ENCODE results near the gene MITF. TPM values are rescaled to one million over a fixed set of nuclear protein-coding genes. Genes with fewer than 3 reads are reported as not detected.

The MITF gene
- total and polyA plus RNA-seq, 2 donors (not counting 1 experiment from before 2014, with no cell fraction given): 0.10 TPM; not detected in 1

DNA sequence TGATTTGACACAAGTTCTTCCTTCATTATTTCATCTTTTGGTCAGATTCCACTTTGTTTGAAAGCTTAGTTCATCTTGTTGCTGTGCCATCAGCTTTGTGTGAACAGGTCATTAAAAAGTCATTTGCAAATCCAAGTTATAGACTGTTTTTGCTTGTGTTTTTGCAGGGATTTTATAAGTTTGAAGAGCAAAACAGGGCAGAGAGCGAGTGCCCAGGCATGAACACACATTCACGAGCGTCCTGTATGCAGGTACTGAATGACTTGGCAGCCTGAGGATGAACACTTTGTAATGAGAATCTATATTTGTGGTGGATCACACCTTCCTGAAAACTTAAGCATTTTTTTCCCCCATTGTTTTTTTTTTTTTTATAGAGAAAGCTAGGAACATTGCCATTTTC, 199.7 kb downstream of the MITF start:
- Histone ChIP-seq H3K9ac (ENCODE audit: low read length) (no peak overlapping the region), H3K4me1 (ENCODE audit: control insufficient read depth in 2 of 2, insufficient read depth in 2 of 2, low read length in 2 of 2) (no peaks in the 10 kb centered on the region), H3K27me3 (replicated peaks in 1 of 4; ENCODE audit: control extremely low read depth in 1 of 4, control insufficient read depth in 3 of 4, insufficient read depth in 4 of 4, low read length in 3 of 4) (no peaks in the 10 kb centered on the region), H3K4me2 (replicated peaks; ENCODE audit: low read depth, low read length, poor library complexity, severe bottlenecking) (no peak overlapping the region), H3K36me3 (replicated peaks in 1 of 2; ENCODE audit: control extremely low read depth in 1 of 2, control insufficient read depth in 1 of 2, extremely low read depth in 1 of 2, insufficient read depth in 2 of 2, low read length in 1 of 2) (no peaks in the 10 kb centered on the region), H2AFZ (ENCODE audit: insufficient read depth, low read depth, low read length, poor library complexity, severe bottlenecking) (no peak overlapping the region), H3K4me3 (ENCODE audit: control extremely low read depth in 1 of 5, extremely low read depth in 1 of 5, insufficient read depth in 1 of 5, low read depth in 2 of 5, low read length in 4 of 5) (no peak overlapping the region), H3K27ac (ENCODE audit: low read length in 2 of 2) (no peak overlapping the region), H3K9me3 (ENCODE audit: control extremely low read depth in 1 of 3, control insufficient read depth in 2 of 3, insufficient read depth in 1 of 3, low read length in 2 of 3) (no peaks in the 10 kb centered on the region), H3K79me2 (ENCODE audit: control insufficient read depth, insufficient read depth, low read length) (no peaks in the 10 kb centered on the region), H4K20me1 (ENCODE audit: control insufficient read depth, insufficient read depth, low read length, poor library complexity, severe bottlenecking) (no peaks in the 10 kb centered on the region)
- POLR2A ChIA-PET: no interaction called here
- H3K27me3 Mint-ChIP-seq: no peaks in the 10 kb centered on the region
- no peak for DNase-seq
- no peak overlapping the region for H3K4me3 Mint-ChIP-seq
- TF ChIP-seq, protein P1, sequence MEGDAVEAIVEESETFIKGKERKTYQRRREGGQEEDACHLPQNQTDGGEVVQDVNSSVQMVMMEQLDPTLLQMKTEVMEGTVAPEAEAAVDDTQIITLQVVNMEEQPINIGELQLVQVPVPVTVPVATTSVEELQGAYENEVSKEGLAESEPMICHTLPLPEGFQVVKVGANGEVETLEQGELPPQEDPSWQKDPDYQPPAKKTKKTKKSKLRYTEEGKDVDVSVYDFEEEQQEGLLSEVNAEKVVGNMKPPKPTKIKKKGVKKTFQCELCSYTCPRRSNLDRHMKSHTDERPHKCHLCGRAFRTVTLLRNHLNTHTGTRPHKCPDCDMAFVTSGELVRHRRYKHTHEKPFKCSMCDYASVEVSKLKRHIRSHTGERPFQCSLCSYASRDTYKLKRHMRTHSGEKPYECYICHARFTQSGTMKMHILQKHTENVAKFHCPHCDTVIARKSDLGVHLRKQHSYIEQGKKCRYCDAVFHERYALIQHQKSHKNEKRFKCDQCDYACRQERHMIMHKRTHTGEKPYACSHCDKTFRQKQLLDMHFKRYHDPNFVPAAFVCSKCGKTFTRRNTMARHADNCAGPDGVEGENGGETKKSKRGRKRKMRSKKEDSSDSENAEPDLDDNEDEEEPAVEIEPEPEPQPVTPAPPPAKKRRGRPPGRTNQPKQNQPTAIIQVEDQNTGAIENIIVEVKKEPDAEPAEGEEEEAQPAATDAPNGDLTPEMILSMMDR (IDR thresholded peaks at IDR 0.05): no peak
- TF ChIP-seq EZH2 (IDR thresholded peaks at IDR 0.05; ENCODE audit: borderline replicate concordance, insufficient read depth, low read depth, low read length, poor library complexity, severe bottlenecking): no peak
- ATAC-seq (ENCODE audit: low read depth): no peak
- no peaks in the 10 kb centered on the region for H3K9me3 Mint-ChIP-seq (ENCODE audit: insufficient read depth)
- CTCF ChIA-PET: no interaction called here
- WGBS (ENCODE audit: insufficient coverage): 96% methylated on average over 3 of the region's 3 CpGs
- intact Hi-C loops (cut with micrococcal nuclease): no loop called here
- H3K4me1 Mint-ChIP-seq: no peaks in the 10 kb centered on the region
- no peak overlapping the region for H3K27ac Mint-ChIP-seq

DNA sequence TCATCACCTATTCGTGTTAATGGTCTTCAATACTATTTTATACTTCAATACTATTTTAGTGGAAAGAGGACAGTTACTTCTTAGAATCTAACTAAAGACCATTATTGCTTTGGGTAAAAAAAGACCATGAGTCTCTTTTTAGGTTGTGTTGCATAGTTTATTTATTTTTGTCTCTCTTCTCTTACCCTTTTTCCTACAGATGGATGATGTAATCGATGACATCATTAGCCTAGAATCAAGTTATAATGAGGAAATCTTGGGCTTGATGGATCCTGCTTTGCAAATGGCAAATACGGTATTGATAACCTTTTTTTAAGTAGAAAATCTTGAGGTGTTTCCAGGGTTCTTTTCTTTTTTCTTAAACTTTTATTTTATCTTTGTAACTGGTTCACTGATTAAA, 201.8 kb downstream of the MITF start:
- Histone ChIP-seq H3K4me2 (replicated peaks; ENCODE audit: low read depth, low read length, poor library complexity, severe bottlenecking) (no peak overlapping the region), H3K27me3 (replicated peaks in 1 of 4; ENCODE audit: control extremely low read depth in 1 of 4, control insufficient read depth in 3 of 4, insufficient read depth in 4 of 4, low read length in 3 of 4) (no peaks in the 10 kb centered on the region), H3K27ac (ENCODE audit: low read length in 2 of 2) (no peak overlapping the region), H3K9me3 (ENCODE audit: control extremely low read depth in 1 of 3, control insufficient read depth in 2 of 3, insufficient read depth in 1 of 3, low read length in 2 of 3) (no peaks in the 10 kb centered on the region), H2AFZ (ENCODE audit: insufficient read depth, low read depth, low read length, poor library complexity, severe bottlenecking) (no peak overlapping the region), H3K4me1 (ENCODE audit: control insufficient read depth in 2 of 2, insufficient read depth in 2 of 2, low read length in 2 of 2) (no peaks in the 10 kb centered on the region), H3K79me2 (ENCODE audit: control insufficient read depth, insufficient read depth, low read length) (no peaks in the 10 kb centered on the region), H3K9ac (ENCODE audit: low read length) (no peak overlapping the region), H4K20me1 (ENCODE audit: control insufficient read depth, insufficient read depth, low read length, poor library complexity, severe bottlenecking) (no peaks in the 10 kb centered on the region), H3K36me3 (replicated peaks in 1 of 2; ENCODE audit: control extremely low read depth in 1 of 2, control insufficient read depth in 1 of 2, extremely low read depth in 1 of 2, insufficient read depth in 2 of 2, low read length in 1 of 2) (no peaks in the 10 kb centered on the region), H3K4me3 (ENCODE audit: control extremely low read depth in 1 of 5, extremely low read depth in 1 of 5, insufficient read depth in 1 of 5, low read depth in 2 of 5, low read length in 4 of 5) (no peak overlapping the region)
- ATAC-seq (ENCODE audit: low read depth): no peak
- intact Hi-C loops (cut with micrococcal nuclease): no loop called here
- Mint-ChIP-seq H3K27me3 (no peaks in the 10 kb centered on the region), H3K9me3 (ENCODE audit: insufficient read depth) (no peaks in the 10 kb centered on the region), H3K4me1 (no peaks in the 10 kb centered on the region), H3K4me3 (no peak overlapping the region), H3K27ac (no peak overlapping the region)
- ChIA-PET POLR2A (no interaction called here), CTCF (no interaction called here)
- no CpG with 5 or more reads among the region's 3 CpGs for WGBS (ENCODE audit: insufficient coverage)
- TF ChIP-seq, protein P1 (IDR thresholded peaks at IDR 0.05): no peak
- TF ChIP-seq EZH2 (IDR thresholded peaks at IDR 0.05; ENCODE audit: borderline replicate concordance, insufficient read depth, low read depth, low read length, poor library complexity, severe bottlenecking): no peak
- no peak for DNase-seq
